Measurements from ENCODE around the gene TAGLN.

DNA sequence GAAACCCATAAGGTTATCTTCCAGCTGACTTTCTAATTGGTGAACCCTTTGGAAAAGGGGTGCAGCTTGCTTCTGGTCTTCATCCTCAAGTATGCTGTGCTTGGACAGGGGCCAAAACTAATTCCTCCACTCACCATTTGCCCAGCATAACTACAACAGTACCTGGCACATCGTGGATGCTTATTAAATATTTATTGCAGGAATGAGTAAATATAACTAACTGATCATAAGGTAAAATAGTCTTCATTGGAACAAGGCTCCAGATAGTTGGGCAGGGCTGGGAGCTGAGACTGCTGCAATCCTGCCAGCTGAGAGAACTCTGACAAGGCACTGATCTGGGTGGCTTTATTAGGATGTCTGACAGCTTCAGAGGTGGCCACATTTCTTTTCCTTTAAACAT is 23.0 kb upstream of the TAGLN start:
- TF ChIP-seq, protein P1, sequence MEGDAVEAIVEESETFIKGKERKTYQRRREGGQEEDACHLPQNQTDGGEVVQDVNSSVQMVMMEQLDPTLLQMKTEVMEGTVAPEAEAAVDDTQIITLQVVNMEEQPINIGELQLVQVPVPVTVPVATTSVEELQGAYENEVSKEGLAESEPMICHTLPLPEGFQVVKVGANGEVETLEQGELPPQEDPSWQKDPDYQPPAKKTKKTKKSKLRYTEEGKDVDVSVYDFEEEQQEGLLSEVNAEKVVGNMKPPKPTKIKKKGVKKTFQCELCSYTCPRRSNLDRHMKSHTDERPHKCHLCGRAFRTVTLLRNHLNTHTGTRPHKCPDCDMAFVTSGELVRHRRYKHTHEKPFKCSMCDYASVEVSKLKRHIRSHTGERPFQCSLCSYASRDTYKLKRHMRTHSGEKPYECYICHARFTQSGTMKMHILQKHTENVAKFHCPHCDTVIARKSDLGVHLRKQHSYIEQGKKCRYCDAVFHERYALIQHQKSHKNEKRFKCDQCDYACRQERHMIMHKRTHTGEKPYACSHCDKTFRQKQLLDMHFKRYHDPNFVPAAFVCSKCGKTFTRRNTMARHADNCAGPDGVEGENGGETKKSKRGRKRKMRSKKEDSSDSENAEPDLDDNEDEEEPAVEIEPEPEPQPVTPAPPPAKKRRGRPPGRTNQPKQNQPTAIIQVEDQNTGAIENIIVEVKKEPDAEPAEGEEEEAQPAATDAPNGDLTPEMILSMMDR (IDR thresholded peaks at IDR 0.05 in 2 of 3, conservative IDR thresholded peaks at IDR 0.05 in 1 of 3; ENCODE audit: insufficient read depth in 2 of 3, low read depth in 1 of 3, low read length in 3 of 3) = no peak
- TF ChIP-seq MAZ (CRISPR knock-in tag; conservative IDR thresholded peaks at IDR 0.05 in 1 of 2, IDR thresholded peaks at IDR 0.05 in 1 of 2) = no peak
- no peak for TF ChIP-seq ATF1 (CRISPR knock-in tag; IDR thresholded peaks at IDR 0.05)
- no peak for TF ChIP-seq ATF1 (tag; IDR thresholded peaks at IDR 0.05)
- TF ChIP-seq, protein P2, sequence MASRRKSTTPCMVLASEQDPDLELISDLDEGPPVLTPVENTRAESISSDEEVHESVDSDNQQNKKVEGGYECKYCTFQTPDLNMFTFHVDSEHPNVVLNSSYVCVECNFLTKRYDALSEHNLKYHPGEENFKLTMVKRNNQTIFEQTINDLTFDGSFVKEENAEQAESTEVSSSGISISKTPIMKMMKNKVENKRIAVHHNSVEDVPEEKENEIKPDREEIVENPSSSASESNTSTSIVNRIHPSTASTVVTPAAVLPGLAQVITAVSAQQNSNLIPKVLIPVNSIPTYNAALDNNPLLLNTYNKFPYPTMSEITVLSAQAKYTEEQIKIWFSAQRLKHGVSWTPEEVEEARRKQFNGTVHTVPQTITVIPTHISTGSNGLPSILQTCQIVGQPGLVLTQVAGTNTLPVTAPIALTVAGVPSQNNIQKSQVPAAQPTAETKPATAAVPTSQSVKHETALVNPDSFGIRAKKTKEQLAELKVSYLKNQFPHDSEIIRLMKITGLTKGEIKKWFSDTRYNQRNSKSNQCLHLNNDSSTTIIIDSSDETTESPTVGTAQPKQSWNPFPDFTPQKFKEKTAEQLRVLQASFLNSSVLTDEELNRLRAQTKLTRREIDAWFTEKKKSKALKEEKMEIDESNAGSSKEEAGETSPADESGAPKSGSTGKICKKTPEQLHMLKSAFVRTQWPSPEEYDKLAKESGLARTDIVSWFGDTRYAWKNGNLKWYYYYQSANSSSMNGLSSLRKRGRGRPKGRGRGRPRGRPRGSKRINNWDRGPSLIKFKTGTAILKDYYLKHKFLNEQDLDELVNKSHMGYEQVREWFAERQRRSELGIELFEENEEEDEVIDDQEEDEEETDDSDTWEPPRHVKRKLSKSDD (conservative IDR thresholded peaks at IDR 0.05; ENCODE audit: low read length) = no peak
- TF ChIP-seq ZNF274 (IDR thresholded peaks at IDR 0.05; ENCODE audit: borderline replicate concordance, low read depth, low read length) = no peak
- TF ChIP-seq FOXA1 (IDR thresholded peaks at IDR 0.05; ENCODE audit: borderline replicate concordance) = no peak
- no peak for TF ChIP-seq WHSC1 (IDR thresholded peaks at IDR 0.05; ENCODE audit: low read length)

Measured in K562 (cell line).